ENCODE results near the gene OBP2A.

GRCh38 chr9:135588371-135588770, 42.4 kb downstream of the OBP2A start:
- TF ChIP-seq, protein P1, sequence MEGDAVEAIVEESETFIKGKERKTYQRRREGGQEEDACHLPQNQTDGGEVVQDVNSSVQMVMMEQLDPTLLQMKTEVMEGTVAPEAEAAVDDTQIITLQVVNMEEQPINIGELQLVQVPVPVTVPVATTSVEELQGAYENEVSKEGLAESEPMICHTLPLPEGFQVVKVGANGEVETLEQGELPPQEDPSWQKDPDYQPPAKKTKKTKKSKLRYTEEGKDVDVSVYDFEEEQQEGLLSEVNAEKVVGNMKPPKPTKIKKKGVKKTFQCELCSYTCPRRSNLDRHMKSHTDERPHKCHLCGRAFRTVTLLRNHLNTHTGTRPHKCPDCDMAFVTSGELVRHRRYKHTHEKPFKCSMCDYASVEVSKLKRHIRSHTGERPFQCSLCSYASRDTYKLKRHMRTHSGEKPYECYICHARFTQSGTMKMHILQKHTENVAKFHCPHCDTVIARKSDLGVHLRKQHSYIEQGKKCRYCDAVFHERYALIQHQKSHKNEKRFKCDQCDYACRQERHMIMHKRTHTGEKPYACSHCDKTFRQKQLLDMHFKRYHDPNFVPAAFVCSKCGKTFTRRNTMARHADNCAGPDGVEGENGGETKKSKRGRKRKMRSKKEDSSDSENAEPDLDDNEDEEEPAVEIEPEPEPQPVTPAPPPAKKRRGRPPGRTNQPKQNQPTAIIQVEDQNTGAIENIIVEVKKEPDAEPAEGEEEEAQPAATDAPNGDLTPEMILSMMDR (conservative IDR thresholded peaks at IDR 0.05 in 1 of 2, IDR thresholded peaks at IDR 0.05 in 1 of 2; ENCODE audit: extremely low read depth in 1 of 2, insufficient read depth in 1 of 2, low read depth in 1 of 2, low read length in 2 of 2) = no peak
- no peak for TF ChIP-seq EZH2 (IDR thresholded peaks at IDR 0.05; ENCODE audit: borderline replicate concordance, low read length)

Data from mammary epithelial cell (primary cell).